Germinal center (tissue), 1 donor: ENCODE measurements around the gene ADGRV1.

Experiments used
- DNase-seq: peaks from one replicate; pipeline ENCODE4 v3.0.0; 2012; ENCODE audit warnings: mixed read lengths, low spot score

ADGRV1 gene

GRCh38 chr5:91070761-91071550, 512.4 kb downstream of the ADGRV1 start:
- no peak for DNase-seq

DNA sequence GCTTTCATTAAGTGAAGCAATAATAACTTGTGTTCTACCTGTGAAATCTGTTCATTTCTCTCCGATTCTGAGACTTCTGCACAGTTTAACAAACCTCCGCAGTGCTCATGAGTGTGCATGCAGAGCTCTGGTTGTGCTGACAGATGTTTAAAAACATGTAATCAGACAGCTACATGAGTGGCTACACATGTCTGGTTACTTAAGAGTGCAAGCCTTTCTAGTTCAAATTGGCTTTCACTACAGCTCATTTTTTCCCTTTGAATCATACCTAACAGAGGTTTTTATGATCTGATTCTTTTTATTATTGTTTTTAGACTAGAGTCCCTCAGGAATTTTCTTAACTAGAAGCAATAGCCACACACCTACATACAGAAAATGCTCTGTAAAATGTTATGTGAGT, 514.3 kb downstream of the ADGRV1 start:
- no peak for DNase-seq

GRCh38 chr5:91074615-91075014, 516.0 kb downstream of the ADGRV1 start:
- DNase-seq, result no peak

GRCh38 chr5:91076138-91076537, 517.5 kb downstream of the ADGRV1 start:
- no peak for DNase-seq

GRCh38 chr5:91077623-91078022, 519.0 kb downstream of the ADGRV1 start:
- no peak for DNase-seq

DNA sequence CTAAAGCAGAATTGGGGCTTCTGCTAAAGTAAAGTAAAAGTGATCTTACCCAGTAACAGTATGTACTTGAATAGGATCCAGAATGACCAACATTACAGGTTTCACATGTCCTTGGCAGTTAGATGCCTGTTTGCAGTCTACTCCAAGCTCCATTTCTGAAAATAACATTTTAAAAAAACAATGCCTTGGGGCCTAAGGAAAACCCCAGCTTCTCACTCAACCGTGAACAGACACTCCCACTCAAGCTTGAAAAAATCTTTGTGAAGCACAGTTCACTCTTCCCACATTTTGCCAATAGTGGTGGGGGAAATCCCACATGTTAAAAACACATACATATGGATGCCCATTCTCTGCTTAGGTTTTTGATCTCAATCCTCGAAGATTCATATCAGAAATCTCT, 520.4 kb downstream of the ADGRV1 start:
- DNase-seq, result no peak

GRCh38 chr5:91089758-91090157, 531.2 kb downstream of the ADGRV1 start:
- DNase-seq, result no peak

DNA sequence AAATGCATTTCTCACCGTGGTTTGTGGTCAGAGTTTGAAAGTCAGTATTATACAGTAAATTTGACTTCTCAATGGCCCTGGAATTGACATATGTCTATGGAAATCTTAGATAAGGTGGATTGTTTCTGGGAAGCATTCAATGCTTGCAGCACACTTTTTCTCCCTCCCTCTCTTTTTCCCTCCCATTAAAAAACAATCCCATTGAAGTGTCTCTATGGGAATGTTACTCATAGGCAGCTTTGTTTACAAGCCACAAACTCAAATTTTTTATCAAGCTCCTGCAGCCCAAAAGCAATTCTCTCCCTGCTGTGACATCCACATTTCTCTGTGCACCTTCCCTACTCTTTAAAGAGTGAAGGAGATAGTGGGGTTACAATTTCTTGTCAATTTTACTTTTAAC, 532.4 kb downstream of the ADGRV1 start:
- no peak for DNase-seq

DNA sequence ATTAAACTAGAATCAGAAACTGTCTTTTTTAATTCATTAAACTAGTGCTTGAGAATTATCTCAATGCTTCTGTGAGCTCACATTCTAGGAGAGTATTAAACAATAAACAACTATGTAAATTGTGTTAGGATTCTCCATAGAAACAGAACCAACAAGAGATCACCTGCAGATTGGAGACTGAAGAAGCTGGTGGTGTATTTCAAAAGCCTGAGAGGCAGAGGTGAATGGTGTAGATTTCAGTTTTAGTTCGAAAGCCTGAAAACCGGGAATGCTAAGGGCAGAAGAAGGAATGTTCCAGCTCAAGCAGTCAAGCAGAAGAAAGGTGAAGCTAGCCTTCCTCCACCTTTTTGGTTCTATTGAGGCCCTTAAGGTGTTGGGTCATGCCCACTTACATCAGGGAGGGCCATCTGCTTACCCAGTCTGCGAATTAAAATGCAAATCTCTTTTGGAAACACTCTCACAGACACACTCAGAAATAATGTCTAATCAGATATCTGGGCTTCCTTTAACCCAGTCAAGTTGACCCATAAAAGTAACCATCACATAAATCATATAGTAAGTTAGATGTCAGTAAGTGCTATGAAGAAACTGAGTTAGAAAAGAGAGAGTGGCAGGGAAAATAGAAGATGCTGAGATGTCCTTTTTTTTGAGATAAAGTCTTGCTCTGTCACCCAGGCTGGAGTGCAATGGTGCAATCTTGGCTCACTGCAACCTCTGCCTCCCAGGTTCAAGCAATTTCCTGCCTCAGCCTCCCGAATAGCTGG, 533.1 kb downstream of the ADGRV1 start:
- DNase-seq, result no peak

GRCh38 chr5:91092859-91093783, 534.5 kb downstream of the ADGRV1 start:
- DNase-seq, result no peak

- no peak for DNase-seq
Measured at GRCh38 chr5:91095313-91095712, 536.7 kb downstream of the ADGRV1 start.

- no peak for DNase-seq
Measured at GRCh38 chr5:91095786-91096385, 537.3 kb downstream of the ADGRV1 start.

GRCh38 chr5:91098541-91098940, 539.9 kb downstream of the ADGRV1 start:
- no peak for DNase-seq

DNA sequence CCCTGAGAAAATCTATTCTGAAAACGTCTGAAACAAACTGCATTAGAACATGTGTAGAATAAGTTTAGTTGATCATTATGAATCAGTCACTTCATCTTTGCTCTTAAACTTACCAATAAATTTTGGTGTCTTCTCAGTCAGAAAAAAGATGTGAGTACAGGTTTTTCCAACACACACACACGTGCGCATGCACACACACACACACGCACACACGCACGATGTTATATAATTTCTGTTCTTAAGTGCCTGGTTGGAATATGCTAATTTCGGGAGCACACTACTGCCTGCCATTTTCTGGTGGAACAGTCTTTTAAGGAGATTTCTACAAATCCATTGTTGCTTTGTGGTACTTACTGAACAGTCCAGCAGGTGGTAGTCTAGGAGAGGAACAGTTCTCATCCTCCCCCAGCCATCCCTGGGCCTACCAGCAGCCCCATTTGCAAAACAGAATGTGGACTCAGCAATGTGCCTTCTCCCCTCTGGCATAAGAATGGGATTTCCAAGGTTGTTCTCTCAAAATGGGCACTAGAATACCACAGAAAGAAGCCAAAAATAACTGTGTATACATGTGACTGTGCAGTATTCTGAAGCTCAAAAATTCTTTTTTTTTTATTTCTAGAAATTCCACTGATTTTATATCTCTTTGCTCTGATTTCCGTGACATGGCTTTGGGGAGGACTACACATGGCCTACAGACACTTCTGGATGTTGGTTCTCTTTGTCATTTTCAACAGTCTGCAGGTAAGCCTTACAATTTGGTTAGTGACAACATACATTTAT, 543.2 kb downstream of the ADGRV1 start:
- peak; percentile 48 for DNase-seq

DNA sequence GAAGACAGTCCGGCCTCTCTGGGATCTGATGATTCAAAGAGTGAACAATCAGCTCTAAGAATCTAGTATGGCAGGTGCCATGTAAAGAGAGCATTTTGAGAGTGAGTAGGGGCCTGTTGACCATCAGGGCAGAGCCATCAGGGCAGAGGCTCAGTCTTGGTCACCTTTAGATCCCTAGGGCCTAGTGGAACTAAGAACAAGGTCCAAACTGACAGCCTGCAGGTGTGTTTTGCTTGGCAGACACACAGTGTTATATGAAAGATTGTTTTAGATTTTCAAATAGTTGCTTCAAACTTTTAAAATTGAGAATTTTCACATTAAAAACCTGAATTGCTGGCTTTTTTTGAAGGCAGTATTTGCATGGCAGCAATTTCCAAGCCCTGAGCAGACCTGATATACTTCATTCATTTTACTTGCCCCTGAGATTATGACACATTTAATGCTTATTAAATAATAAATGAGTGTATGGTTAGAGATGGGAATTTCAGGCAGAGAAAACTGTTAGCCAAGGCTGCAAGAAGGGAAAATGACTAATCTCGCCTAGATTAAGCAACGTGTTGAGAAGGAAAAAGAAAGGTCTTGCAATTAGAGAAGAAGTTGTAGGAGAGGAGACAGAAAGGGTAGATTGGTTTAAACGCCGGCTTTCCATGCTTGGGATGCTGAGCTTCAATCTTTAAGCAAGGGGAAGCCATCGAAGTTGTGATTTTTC, 544.9 kb downstream of the ADGRV1 start:
- no peak for DNase-seq

DNA sequence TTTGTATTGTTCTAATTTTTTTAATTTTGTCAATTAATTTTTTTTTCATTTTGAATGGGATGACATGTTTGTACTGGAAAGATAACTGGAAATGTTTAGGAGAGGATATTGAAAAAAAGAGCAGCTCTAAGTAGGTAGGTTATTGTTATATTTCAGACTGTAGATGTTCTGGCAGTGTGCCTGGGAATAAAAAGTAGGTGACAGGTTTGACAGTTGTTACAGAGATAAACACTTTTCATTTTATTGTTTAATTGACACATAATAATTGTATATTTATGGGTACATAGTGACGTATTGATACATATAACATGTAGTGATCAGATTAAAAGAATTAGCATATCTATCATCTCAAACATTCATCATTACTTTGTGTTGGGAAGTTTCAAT, 545.5 kb downstream of the ADGRV1 start:
- no peak for DNase-seq

GRCh38 chr5:91106842-91107511, 548.4 kb downstream of the ADGRV1 start:
- no peak for DNase-seq

GRCh38 chr5:91109634-91110033, 551.0 kb downstream of the ADGRV1 start:
- DNase-seq, result no peak

DNA sequence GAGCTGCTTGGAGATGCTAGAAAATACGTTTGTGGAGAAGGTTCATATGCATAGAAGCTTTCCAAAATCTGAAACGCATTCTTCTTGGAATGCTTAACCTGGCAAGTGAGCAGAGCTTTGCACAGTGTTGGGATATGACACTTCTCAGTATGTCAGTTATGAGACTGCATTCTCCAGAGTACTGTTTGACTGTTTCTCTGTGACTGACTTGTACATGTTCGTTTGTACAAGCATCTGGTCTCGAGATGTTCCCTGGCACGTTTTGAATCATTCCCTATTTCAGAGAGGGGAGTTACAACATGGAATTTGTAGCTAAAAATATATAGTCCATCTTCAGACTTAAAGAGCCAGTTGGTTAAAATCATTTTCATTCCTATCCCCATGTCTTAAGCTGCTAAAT, 552.1 kb downstream of the ADGRV1 start:
- DNase-seq, result no peak
